GM21423 (cell line): ENCODE results near the gene DOCK1.

Experiments used
- ATAC-seq: cut with Tn5 transposase; IDR thresholded peaks from one replicate; pipeline ENCODE4 v1.9.1; 2021; ENCODE audit warnings: mild to moderate bottlenecking, moderate library complexity; ENCODE audit not compliant: unreplicated experiment

Gene DOCK1

DNA sequence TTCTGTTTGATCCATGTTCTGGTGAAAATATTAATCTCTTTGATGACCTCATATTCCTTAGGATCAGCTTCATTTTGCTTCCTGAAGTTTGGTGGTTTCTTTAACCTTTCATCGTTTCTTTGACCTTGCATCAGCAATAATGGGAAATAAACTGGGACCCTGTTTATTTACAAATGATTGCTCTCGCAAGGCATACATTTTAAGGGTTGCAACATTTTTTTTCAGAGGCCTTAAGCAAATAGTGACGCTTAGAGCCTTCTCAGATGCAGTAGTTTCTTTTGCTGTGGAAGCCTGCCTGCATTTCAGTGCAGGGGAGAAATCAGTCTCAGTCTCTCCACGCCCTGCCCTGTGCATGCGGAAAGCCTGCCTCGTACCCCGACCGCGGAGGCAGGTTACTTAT lies 504.8 kb downstream of the DOCK1 start:
- no peak for ATAC-seq

- ATAC-seq, result no peak
Observed at GRCh38 chr10:127411062-127411461, 505.8 kb downstream of the DOCK1 start.

DNA sequence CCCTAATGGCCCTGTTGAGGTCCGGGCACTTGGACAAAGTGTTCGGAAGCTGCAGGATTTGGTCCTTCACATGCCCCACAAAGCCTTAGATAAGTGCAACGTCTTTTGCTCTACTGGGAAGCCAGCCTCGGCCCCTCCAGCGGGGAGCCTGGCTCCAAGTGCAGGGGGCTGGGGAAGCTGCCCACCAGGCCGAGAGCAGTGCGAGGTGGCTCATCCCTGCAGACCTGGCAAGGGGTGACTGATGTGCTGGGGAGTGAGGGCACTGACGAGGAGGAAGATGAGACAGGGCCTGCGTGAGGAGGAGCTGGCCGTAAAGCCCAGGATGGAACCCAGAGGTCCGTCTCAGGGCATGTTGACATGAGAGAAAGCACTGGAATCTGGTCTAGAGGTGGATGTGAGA lies 508.1 kb downstream of the DOCK1 start:
- ATAC-seq, result no peak

DNA sequence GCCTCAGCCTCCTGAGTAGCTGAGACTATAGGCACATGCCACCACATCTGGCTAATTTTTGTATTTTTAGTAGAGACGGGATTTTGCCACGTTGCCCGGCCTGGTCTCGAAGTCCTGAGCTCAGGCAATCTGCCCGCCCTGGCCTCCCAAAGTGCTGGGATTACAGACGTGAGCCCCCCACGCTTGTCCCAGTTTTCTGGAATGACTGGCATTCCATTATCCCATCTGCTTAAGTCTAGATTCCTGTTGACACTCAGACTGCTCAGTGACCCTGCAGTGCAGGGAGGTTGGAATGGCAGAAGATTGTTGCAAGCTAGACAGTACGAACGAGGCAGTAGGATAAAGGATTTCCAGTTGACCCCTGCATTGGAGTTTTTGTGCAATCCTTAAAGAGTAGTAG lies 508.8 kb downstream of the DOCK1 start:
- no peak for ATAC-seq

DNA sequence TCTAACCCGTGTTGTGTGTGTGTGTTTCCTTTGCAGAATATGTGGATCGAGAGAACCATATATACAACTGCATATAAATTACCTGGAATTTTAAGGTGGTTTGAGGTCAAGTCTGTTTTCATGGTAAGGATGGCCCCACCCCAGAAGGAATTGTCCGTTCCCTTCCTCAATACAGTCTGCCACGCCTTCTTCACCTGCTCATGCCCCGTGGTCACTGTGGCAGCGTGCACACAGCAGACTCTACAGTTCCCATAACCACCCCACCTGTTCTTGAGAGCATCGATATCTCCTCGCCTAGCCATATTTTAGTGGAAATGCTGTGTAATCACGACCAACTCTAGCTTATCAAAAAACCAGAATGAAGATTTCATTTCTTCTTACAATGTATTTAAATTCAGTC lies 509.9 kb downstream of the DOCK1 start:
- no peak for ATAC-seq

DNA sequence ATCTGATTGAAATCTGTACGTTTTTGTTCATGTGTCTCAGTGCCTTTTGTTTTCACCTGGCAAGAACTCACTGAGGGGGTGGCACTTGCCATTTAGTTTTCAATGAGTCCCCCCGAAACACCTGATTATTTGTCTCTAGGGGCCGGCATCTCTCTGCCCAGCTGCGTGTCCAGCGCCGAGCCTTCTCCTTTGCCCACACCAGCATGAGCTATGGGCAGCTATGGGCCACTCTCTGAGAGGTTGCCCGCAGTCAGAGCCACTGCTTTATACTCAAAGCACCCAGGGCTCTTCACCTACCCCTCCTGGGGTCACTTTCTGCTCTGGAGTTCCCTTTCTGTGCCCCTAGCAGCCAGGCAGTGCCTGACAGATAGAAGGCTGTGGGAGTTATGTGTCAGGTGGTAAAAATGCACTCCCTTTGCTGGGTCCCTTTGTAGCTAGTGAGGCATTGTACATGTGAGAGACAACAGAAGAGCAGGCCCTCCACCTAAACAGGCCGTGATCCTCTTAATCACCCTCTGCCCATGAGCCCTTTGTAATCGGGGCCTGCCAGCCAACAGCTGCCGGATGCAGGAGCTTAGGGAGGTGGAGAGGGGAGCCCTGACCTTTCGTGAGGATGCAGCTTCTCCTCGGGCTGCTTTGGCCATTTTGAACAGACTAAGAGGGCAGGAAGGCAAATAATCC lies 510.8 kb downstream of the DOCK1 start:
- no peak for ATAC-seq

DNA sequence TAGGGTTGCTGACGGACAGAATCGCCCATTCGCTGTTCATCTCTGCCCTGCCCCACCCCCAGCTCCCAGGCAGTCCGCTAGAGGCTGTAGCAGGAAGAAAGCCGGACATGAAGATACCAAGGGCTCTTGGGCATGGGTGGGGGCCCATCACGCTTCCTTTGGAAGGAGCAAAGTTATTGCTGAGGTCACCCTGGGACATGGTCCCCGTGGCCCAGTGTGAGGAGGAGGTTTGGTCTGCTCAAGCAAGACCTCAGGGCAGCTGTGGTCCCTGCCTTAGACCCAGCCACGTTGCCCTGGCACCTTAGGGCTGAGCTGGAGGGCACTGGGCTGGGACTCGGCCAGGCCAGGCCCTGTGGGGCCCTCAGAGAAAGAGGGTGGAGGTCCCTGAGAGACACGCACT lies 511.8 kb downstream of the DOCK1 start:
- no peak for ATAC-seq

DNA sequence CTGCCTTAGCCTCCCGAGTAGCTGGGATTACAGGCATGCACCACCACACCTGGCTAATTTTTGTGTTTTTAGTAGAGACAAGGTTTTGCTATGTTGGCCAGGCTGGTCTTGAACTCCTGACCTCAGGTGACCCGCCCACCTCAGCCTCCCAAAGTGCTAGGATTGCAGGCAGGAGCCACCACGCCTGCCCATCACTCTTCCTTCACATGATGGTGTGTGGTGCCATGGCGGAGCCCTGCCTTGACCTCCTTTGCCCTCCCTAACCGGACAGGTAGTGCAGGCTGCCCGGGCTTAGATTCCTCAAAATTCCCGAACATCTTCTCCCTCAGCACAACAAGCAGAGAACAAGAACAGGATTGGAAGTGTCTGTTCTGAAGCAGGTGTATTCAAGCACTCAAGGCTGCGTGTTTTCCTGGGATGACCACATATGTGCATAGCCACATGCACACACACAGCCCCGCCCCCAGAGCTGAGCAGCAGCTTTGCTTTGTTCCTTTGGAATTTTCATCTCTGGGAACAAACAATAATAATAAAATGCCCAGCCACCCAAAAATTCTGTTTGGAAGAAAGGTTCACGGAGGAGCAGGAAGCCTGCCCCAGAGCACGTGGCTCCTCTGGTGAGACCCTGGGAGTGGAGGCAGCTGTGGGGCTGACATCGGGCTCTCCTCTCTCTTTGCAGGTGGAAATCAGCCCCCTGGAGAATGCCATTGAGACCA lies 512.6 kb downstream of the DOCK1 start:
- ATAC-seq, result no peak

- no peak for ATAC-seq
Observed at GRCh38 chr10:127418536-127419168, 513.4 kb downstream of the DOCK1 start.

DNA sequence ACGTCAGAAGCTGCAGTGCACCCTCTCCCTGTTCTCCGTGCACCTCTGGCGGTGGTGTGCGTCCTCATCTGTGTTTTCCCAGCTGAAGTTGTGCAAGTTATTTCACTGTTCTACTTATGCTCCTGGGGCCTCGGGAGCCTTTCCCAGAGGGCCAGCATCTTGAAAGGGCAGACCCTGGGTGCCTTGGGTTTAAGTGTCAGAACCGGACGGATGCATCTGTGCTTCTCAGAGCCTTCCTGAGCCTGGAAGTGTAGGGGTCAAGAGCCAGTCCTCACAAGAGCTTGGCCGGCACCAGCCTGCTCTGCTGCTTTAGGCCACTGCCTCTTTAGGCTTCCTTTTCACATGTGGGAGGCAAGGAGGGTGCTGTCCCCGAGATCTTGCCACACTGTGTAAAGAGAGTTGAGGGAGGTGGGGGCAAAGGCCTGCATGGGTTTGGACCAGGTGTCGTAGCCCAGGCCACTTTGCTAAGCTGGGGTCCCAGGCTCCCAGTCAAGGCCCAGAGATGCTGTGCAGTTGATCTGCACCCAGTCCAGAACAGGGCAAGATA lies 515.0 kb downstream of the DOCK1 start:
- ATAC-seq, result no peak

- no peak for ATAC-seq
Observed at GRCh38 chr10:127423218-127423915, 518.1 kb downstream of the DOCK1 start.

DNA sequence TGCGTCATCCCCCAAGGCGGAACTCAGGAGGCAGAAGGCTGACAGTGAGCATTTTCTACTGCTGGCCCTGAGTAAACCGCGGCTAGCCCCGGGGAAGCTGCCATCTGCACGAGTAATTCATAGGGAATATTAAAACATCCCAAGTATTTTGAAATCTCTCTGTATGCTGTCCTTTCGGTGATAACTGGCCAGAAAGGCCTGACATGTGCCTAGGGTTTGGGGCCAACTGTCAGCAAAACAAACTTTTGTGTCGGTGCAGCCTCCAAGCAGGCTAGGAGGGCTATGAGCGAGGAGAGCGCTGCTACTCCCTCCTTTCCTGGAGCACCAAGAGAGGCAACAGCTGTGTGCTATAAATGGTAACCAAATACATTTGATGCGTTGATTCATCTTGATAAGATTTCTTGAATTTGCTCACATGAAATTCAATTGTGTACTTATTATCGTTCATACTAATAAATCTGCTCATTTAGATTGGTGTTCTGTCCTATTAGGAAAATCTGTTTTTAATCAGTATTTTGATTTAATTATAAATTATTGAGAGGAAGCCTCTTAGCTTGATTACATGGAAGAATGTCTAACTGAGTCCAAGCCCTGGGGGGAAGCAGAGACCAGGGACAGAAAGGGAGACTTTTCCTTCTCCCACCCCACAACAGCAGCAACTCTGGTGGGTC lies 519.5 kb downstream of the DOCK1 start:
- no peak for ATAC-seq

- ATAC-seq, result no peak
Observed at GRCh38 chr10:127426746-127427145, 521.5 kb downstream of the DOCK1 start.

GRCh38 chr10:127427926-127428325 lies 522.7 kb downstream of the DOCK1 start:
- ATAC-seq, result no peak

GRCh38 chr10:127428385-127428980 lies 523.3 kb downstream of the DOCK1 start:
- ATAC-seq, result no peak

- no peak for ATAC-seq
Observed at GRCh38 chr10:127429601-127430312, 524.5 kb downstream of the DOCK1 start.

DNA sequence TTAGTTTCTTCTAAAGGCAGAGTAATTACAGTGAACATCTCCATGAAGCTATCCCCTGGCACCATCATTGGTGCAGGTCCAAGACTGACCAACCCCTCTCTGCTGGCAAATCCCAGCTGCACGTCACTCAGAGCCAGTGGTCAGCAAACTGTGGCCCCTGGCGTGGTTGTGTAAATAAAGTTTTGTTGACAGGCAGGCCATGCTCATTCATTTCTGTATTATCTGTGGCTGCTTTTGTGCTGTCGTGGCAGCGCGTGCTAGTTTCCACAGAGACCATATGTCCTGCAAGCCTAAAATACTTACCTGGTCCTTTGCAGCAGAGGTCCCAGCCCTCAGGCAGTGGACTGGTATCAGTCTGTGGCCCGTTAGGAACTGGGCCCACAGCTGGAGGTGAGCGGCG lies 526.3 kb downstream of the DOCK1 start:
- no peak for ATAC-seq

DNA sequence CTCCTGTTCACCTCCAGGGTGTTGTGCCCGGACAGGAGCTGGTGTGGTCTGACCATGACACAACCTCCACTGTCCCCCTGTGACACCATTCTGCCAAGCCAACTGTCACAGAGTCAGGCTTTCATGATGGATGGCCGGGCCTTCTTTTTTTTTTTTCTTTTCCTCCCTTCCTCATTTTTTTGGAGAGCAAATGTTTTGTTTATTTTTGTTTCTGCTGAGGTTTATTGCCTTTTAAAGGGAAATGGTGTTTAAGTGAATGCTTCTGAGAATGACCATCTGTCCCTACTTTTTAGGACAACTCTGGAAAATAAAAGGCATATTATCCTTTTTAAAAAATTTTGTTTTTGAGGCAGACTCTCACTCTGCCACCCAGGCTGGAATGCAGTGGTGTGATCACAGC lies 528.8 kb downstream of the DOCK1 start:
- no peak for ATAC-seq

DNA sequence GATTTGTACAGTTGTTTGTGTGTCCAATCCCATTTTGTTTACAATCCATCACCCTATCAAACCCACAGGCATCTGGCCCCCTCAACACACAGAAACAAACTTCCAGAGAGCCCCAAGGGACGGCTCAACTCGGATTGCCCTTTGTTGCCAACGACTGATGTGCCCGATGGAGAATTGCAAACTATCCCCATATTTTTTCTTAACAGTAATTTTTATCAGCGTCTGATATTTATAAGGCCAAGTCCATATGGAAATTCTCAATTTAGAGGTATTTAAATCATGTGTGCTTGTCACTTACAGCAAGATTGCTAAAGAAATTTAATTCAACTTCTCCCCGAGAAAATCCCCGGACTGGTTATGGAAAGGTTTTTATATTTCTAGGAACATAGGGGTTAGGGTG lies 530.0 kb downstream of the DOCK1 start:
- ATAC-seq, result no peak

- ATAC-seq, result no peak
Observed at GRCh38 chr10:127440371-127440770, 535.1 kb downstream of the DOCK1 start.
